D341Med (cell line): ENCODE data around the gene DGKA.
A peak's percentile ranks its signal among the peaks of the same experiment; 100 is the strongest.
"Not testable (repeated sequence)": the region's sequence is repeated elsewhere in the genome, so short reads cannot be mapped to it uniquely, and the experiment has no call there.

Experiments
- DNase-seq: peaks from one replicate; pipeline ENCODE4 v3.0.0; 2012; ENCODE audit warnings: low spot score

The DGKA gene

DNA sequence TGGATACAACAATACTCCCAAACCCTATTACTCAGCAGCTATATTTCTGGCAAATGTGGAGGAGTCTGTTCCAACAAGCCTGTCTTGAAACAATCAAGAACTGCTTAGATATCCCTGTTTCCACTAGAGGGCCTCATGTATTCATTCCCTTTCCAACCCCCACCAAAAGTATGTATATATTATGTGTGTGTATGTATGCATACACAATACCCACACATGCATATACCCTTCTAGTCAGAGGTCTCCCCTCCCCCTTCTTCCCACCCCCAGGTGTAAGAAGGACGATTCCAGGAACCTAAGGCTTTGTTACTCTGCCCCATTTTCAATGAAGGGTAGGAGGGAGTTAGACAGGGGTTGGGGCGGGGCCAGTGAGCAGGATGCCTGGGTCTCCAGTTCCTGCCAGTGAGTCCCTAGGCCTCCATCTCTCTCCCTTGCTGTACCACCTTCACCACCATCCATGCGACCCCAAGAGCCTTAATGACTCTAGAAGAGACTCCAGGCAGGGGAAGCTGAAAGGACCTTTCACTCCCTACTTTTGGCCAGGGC, at the start of gene DGKA:
DGKA (plus strand) TSS at position 392 of the 546 bp plus-strand sequence. CDS start 5,342 bp downstream, outside the sequence.
- peak; percentile 53 for DNase-seq

DNA sequence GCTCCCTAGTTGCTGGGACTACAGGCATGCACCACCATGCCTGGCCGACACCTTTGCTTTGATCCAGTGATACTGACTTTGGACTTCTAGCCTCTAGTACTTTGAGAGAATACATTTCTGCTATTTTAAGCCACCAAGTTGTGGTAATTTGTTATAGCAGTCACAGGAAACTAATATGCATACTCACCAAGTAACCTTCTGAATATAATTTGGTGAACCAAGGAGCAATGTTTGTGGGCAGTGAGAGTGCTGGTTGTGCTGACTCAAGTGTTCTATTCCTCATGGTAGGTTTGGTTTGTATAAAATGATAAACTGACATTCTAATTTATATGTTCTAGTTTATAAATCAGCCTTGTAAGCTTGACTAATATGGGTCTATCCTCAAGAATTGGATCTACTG, 45.8 kb upstream of the DGKA start:
- no peak for DNase-seq

DNA sequence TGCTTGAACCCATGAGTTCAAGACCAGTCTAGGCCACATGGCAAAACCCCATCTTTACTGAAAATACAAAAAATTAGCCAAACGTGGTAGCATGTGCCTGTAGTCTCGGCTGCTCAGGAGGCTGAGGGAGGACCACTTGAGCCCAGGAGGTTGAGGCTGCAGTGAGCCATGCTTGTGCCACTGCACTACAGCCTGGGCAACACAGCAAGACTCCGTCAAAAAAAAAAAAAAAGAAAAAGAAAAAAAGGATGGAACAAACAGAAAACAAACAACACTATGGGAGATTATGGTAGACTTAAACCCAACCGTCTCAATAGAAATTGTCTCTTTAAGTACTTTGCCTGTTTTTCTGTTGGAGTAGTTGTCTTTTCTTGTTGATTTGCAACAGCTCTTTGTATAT, 39.7 kb upstream of the DGKA start:
- no peak for DNase-seq

DNA sequence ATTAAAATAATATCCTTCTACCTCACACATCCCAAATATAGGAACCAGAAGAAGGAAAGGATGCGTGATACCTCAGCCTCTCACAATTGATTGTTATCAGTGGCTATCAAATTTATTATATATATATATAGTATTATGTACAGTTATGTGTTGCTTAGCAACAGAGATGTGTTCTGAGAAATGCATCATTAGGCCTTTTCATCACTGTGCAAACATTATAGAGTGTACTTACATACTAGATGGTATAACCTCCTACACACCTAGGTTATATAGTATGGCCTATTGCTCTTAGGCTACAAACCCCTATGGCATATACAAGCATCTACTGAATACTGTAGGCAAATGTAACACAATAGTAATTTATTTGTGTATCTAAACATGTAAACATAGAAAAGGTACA, 37.2 kb upstream of the DGKA start:
- no peak for DNase-seq

DNA sequence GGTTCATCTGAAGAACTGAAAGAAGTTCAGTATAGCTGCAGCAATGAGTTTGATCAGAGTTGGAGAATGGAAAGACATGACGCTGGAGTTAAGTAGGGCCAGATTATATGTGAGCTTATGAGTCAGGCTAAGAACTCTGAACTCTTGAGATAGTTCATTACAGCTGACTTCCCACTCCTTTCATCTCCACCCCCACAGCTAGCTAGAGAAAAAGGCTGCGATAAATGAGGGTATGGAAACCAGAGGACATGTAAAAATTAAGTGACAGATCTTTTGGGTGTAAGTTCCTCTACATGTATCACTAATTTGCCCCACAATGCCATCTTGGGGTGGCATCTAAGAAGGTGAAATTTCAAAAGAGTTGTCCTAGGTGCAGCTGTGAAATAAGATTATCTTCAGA, 31.9 kb upstream of the DGKA start:
- DNase-seq: no peak

DNA sequence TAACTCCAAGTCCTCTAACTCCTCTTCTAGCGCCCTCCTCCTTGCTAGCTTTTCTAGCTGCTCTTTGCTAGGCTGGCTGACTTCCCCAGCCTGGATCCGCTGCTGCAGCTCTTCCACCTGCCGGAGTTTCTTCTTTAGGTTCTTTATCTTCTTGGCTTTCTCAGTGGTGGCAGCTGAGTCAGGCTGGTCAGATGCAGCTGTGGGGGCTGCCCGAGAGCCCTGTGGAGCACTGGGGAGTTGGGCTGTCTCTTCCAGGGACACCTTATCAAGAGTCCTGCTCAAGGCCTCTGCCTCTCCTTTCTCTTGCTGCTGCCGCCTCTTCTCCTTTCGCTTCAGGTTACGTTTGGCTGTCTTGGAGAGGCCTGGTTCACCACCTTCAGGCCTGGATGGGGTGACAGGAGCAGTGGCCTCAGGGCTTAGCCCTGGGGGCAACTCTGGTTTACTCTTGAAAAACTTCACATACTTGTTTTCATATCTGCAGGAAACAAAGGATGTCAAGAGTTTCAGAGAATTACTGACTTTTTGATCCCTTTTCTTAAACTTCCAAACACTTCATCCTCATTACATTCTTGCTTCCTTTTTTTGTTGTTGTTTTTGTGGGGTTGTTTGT, 29.0 kb upstream of the DGKA start:
- DNase-seq: no peak

DNA sequence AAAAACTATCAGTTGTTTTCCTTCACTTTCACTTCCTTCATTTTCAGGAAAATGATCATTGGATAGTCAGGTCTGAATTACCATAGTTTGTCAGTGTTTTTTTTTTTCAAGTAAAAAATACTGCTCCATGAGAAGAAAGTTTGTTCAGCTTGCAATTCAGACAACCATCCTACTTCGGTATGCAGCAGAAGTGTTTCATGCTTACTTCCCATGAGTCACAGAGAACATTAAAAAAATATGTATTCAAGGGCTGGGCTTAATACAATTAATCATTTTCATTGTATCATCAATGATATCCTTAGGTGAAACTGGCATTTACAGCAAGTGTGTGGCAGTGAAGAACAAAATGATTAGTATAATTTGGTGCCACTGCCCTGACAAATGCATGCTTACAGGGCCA, 24.9 kb upstream of the DGKA start:
- no peak for DNase-seq

DNA sequence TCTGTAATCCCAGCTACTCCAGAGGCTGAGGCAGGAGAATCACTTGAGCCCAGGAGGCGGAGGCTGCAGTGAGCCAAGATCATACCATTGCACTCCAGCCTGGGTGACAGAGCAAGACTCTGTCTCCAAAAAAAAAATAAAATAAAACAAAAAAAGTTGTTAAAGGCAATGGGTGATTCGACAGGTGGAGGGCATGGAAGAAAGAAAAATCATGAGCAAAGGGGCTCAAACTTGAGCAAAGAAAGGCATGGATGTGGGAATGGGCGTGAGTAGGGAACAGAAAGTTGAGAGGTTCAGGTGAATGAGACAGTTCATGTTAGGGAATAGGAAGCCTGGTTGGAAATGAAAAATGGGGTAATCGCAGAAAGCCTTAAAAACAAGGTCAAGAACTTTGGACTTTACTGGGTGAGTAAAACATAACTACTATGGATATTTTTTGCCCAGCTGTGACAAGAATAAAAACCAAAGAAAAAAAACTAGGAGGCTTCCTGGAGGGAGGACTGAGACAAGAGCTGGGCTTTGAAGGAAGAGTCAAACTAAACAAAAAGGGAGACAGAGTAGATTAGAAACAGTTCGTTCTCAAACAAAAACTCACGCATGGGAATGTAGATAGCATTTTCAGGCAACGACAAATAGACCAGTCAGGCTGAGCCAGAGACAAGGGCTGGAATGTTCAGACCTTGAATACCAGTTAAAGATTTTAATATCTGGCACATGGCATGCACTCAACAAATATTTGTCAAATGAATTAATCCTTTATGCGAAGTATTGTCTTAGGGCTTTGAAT, 22.0 kb upstream of the DGKA start:
- no peak for DNase-seq

DNA sequence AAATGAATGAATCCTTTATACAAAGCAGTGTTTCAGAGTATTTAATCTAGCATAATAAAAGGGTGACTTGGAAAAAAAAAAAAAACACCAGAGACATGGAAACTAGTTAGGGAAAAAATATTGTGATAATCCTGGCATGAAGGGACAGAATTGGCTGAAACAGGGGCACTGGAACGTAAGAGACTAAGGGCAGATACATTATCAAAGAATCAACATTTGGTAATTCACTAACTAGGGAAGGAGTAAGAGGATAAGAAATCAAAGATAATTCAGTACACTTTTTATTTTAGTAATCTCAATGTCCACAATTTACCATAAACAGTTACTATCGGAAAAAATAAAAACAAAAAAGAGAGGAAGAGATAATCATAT, 21.5 kb upstream of the DGKA start:
- DNase-seq: no peak

DNA sequence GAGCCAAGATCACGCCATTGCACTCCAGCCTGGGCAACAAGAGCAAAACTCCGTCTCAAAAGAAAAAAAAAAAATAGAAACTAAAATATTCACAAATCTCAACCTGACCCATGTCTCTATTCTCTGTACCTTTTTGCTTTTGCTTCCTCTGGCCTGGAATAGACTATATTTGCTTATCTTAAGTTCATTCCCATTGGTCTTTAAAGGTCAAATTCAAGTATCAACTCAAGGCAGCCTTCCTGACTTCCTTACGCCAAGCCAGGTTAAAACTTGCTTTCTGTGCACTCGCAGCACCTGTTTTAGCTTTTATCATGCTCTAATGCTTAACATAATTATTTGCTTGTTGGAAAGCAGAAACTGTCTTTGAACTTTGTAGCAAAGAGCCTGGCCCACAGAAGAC, 18.1 kb upstream of the DGKA start:
- DNase-seq: no peak

DNA sequence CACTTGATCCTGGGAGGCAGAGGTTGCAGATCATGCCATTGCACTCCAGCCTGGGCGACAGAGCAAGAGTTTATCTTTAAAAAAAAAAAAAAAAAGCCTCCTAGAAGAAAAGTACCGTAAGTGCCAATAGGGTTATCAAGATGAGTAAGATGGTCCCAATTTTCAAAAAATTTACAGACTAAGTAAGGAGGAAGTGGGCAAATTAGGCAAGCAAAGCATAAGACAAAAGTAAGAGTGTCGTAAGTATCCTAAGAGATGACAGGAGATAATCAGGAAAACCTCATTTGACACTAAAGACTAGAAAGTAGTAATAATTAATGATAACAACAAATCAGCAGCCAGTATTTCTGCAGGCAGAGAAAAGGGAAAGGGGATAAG, 15.5 kb upstream of the DGKA start:
- no peak for DNase-seq

DNA sequence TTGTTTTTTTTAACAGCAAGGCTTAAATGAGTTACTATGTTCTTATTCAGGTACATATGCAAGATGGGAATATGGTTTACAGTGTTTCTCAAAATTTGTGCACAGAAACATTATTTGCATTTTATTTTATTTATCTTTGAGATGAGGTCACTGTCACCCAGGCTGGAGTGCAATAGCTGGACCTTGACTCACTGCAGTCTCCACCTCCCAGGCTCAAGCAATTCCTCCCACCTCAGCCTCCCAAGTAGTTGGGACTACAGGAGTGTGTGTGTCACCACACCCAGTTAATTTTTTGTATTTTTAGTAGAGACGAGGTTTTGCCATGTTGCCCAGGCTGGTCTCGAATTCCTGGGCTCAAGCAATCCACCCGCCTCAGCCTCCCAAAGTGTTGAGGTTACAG, 11.9 kb upstream of the DGKA start:
- not testable (repeated sequence) for DNase-seq

DNA sequence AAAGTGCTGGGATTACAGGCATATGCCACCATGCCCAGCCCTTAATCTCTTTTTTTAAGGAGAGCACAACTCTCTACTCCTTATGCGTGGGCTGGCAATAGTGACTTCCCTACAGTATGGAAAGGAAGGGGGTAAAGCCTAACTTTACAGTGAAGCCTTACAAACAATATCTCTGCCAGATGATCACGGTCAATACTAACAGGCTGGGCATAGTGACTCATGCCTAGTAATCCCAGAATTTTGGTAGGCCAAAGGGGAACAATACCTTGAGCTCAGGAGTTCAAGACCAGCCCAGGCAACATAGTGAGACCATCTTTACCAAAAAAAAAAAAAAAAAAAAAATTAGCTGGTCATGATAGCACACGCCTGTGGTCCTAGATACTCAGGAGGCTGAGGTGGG, 8.8 kb upstream of the DGKA start:
- no peak for DNase-seq

DNA sequence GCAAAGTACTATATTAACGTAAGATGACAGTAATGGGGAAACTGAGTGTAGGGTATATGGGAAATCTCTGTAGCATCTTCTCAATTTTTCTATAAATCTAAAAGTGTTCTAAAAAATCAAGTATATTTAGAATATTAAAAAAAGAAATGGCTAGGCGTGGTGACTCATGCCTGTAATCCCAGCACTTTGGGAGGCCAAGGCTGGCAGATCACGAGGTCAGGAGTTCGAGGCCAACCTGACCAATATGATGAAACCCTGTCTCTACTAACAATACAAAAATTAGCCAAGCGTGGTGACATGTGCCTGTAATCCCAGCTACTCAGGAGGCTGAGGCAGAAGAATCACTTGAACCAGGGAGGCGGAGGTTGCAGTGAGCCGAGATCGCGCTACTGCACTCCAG, 7.3 kb upstream of the DGKA start:
- DNase-seq: not testable (repeated sequence)

DNA sequence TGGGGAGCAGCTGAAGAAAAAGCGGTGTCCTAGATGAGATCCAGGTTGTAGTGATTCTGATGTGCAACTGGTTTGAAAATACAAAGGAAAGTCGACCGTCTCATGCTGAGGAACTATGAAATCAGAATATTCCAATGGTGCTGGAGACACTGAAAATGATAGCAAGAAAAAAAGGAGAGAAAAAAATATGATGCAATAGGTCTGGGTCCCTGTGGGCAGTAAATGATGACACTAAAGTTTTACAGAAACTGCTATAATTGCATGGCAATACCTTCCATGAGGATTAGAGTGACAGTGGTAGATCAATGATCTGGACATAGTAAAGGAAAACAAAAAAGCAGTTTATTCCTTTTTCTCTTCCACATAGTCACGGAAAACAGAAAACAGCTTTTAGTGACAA, 5.6 kb upstream of the DGKA start:
- DNase-seq: no peak

DNA sequence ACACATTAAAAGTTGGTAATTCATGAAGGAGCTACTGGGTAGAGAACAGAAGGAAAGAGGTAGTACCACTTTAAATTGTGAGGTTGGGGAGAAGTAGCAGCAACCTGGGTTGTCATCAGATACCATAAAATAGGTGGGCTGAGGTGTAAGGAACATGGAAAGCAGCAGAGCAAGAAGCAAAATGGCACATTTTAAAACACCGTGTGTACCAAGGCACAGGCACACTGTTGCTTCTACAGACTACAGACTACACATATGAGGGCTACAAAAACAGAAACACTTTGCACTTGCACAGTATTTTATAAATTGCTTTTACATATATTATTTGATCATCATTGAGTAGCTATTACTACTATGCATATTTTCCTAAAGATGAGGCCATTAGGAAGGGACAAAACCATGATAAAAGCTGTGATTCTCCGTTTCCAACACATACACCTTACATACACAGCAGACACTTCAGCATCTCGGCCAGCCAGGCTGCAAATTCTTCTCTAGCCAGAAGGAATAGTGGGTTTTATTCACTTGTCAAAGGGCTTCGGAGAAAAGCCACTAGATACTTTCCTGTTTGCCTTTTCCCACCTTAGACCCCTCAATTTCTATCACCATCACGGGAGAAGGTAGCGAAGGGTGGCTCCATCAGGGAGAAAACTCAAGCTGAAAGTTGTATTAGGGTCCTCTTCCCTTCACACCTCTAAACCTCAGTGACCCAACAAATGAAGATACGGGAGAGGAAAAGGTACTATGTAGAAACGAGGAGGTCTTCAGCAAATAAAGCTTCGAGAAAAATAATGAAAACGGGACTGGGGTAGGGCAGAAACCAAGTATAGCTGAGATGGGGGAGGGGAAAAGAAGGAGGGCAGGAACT, 4.9 kb upstream of the DGKA start:
- no peak for DNase-seq

DNA sequence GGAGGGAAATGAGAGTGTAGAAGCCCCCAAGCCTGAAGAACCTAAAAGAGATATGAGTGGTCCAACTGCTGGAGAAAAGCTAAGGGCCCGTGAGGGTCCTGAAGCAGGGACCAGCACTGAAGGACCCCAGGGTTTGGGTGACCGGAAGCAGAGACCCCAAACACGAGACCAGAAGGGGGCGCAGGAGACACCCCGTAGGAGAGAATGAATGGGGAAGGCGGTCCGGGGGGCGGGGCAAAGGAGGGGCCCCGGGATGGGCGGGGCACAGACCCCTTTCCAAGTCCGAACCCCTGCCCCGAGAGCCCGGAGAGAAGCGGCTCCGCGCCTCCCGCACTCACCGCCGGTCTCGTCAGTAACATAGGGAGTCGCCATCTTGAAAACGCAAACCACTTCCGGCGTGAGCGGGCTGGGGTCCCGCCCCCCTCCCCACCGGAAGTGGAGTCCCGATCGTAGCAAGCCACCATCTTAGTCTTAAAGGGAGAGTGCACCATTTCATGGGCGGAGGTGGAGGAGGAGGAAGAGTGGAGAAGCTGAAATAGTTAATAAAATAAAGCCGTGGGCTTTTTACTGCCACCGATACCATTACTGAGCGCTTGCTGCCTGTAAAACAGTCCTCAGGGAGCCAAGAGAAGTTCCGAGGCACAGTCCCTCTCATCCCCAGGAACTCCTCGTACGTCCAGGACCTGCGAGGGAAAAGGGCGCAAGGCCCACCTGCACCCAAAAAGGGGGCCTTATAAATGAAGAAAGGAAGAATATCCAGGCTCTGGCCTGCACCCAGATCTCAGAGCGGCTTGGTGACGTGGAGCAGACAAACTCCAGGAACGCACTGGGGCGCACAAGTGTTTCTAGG, 4.0 kb upstream of the DGKA start:
- DNase-seq: peak; percentile 95

DNA sequence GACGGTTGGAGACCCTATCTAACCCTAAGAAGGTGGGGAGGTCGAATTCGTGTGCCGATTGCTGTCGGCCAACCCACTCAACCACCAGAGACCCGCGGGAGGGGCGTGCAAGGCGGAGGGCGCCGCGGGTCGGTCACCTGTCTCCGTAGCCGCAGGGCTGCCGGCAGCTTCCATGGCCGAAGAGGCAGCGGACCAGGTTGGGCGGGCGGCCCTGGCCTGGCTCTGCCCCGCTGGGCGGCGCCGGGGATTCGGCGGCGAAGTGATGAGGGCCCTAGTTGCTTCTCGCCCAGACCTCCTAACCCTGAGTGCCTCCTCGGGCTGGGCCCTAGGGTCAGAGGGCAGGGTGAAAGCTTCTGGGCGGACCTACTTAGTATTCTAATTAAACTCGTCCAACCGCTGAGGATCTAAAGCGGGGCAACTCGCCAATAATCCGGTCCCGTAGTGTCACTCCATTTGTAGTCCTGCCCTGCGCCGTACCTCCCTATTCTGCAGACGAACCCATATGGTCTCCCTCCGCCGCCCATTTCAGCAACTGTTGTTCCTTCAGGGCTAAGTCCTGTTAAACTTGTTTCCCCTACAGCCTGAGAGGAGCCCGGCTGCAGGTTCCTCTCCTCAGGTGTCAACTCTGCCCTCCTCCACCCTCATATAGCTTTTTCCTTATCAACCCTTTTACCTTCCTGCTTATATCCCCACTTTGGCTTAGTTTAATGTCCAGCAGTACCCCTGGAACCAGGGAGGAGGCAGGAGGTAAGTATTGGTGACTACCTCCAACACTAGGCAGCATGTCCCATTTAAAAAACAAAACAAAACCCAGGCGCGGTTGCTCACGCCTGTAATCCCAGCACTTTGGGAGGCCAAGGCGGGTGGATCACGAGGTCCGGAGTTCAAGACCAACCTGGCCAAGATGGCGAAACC, 3.1 kb upstream of the DGKA start, which contains the start of gene PYM1:
PYM1 (minus strand) TSS at position 307 of the 915 bp plus-strand sequence; CDS start at position 174, 133 bp downstream.
- peak; percentile 76 for DNase-seq

DNA sequence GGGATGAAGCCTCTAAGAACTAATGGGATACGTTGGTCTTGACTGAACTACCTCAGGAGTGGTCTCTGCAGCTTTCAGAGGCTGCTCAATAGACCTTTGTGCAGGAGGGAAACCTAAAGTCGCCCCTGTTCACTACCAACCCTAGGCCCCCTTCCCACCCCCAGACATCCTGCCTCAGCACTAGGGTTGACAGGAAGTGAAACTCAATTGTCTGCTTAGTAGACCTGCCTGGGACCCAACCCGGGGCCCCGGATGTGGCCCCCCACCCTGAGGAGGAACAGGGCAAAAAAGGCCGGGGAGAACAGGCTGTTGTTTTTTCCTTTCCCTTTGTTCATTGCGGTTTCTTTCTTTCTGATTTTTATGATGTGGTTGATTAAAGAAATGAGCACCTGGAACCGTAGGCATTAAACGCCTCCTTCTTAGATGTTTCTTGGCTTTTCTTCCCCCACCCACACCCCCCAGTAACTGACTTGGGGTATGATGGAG, 1.6 kb upstream of the DGKA start:
- DNase-seq: no peak

DNA sequence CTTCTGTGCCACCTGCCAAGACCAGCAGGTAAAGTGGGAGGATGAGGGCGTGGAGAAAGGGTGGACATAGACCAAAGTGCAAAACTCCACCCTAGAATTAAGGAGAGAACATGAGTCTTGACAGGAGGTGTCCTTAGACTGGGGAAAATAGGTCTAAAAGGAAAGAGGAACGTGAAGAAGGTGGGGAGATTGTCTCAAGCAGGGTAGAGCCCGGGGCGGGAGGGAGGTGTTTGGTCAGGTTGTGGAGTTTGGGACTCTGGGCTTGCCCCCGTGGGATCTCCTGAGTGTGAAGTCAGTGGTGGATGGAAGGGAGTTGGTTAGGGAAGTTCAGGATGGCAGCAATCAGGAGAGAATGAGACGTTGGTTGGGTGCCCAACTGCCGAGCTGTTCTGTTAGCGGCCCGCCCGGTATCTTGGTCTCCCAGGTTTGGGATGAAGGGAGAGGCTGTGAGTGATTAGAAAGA, 386 bp downstream of the DGKA start:
- no peak for DNase-seq
